H1 (cell line): Measurements from ENCODE around the gene AARSD1. TPM values are rescaled to one million over a fixed set of nuclear protein-coding genes. Genes with fewer than 3 reads are reported as not detected.

Source experiments
- CTCF ChIA-PET: fragments of 300-600 bp; sonication (Branson Sonifier 250); formaldehyde crosslinking; loops from one replicate; lab custom pipeline; 2021; ENCODE audit not compliant: partially characterized antibody; lab: Charles Lee
- POLR2A ChIA-PET: fragments of 300-600 bp; sonication (Branson Sonifier 250); formaldehyde crosslinking; loops from one replicate; lab custom pipeline; 2021; ENCODE audit warnings: inconsistent platforms; ENCODE audit not compliant: partially characterized antibody; lab: Charles Lee
- DNase-seq, 2 experiments: peaks; one replicate each; pipeline versions ENCODE4 v3.0.0 to v3.0.0-alpha.2; 2010 to 2022; ENCODE audit warnings: low spot score in 2 of 2, low read depth in 1 of 2, mixed read lengths in 1 of 2
- FAIRE-seq: peaks from 2 replicates; lab custom pipeline; 2011; peaks lifted over from hg19 to GRCh38; lab: Jason Lieb, UNC
- H2AFZ ChIP-seq: 2 replicates; pipeline ENCODE4 v1.8.1; 2012; ENCODE audit warnings: low read length, inconsistent platforms
- H2AK5ac ChIP-seq: 2 replicates; pipeline ENCODE4 v1.6.1; 2013; ENCODE audit warnings: low read depth, low read length
- H2BK120ac ChIP-seq: replicated peaks from 2 replicates; pipeline ENCODE3; 2013; ENCODE audit warnings: low read depth, low read length, inconsistent platforms
- H2BK12ac ChIP-seq: 2 replicates; pipeline ENCODE4 v1.6.1; 2013; ENCODE audit warnings: low read depth, low read length
- H2BK15ac ChIP-seq: 2 replicates; pipeline ENCODE4 v1.6.1; 2013; ENCODE audit warnings: low read length
- H2BK20ac ChIP-seq: 2 replicates; pipeline ENCODE4 v1.6.1; 2013; ENCODE audit warnings: low read length
- H2BK5ac ChIP-seq: 2 replicates; pipeline ENCODE4 v1.6.1; 2013; ENCODE audit warnings: low read depth, low read length
- H3K14ac ChIP-seq: 2 replicates; pipeline ENCODE4 v1.6.1; 2013; ENCODE audit warnings: inconsistent platforms; ENCODE audit not compliant: insufficient read length
- H3K18ac ChIP-seq: 2 replicates; pipeline ENCODE4 v1.6.1; 2013; ENCODE audit warnings: low read length; ENCODE audit errors: extremely low read depth
- H3K23ac ChIP-seq: 2 replicates; pipeline ENCODE4 v1.6.1; 2013; ENCODE audit warnings: inconsistent platforms; ENCODE audit not compliant: insufficient read length
- H3K23me2 ChIP-seq: 2 replicates; pipeline ENCODE4 v1.6.1; 2013; ENCODE audit warnings: low read depth, low read length
- H3K27ac ChIP-seq: 2 replicates; pipeline ENCODE4 v1.6.1; 2011; ENCODE audit warnings: low read depth, low read length, inconsistent platforms
- H3K27me3 ChIP-seq, 4 experiments: replicated peaks in 1 of 4; 1 replicate in 1 of 4; 2 replicates in 3 of 4; pipeline versions ENCODE4 v1.6.1 to v1.8.1; 2011 to 2013; ENCODE audit warnings: low read length in 3 of 4, mild to moderate bottlenecking in 3 of 4, inconsistent platforms in 2 of 4, mixed read lengths in 2 of 4, moderate library complexity in 1 of 4; ENCODE audit not compliant: control insufficient read depth in 3 of 4, insufficient read depth in 3 of 4; ENCODE audit errors: extremely low read depth in 1 of 4
- H3K36me3 ChIP-seq, 4 experiments: 2 replicates each; pipeline versions ENCODE4 v1.6.1 to v1.8.1; 2011 to 2013; ENCODE audit warnings: mild to moderate bottlenecking in 4 of 4, low read length in 3 of 4, moderate library complexity in 2 of 4, control low read depth in 1 of 4, inconsistent platforms in 1 of 4; ENCODE audit not compliant: insufficient read depth in 4 of 4, control insufficient read depth in 2 of 4
- H3K4ac ChIP-seq: replicated peaks from 2 replicates; pipeline ENCODE3; 2013; ENCODE audit warnings: low read length, low read depth, mixed read lengths, inconsistent platforms; ENCODE audit not compliant: insufficient read length
- H3K4me1 ChIP-seq, 4 experiments: replicated peaks in 1 of 4; 1 replicate in 1 of 4; 2 replicates in 3 of 4; pipeline versions ENCODE4 v1.6.1 to v1.8.1; 2011 to 2013; ENCODE audit warnings: low read length in 3 of 4, inconsistent platforms in 2 of 4, mixed read lengths in 1 of 4; ENCODE audit not compliant: insufficient read depth in 4 of 4, control insufficient read depth in 3 of 4
- H3K4me2 ChIP-seq, 2 experiments: 2 replicates each; pipeline versions ENCODE4 v1.6.1 to v1.8.1; 2011 to 2013; ENCODE audit warnings: low read depth in 2 of 2, low read length in 2 of 2, control low read depth in 1 of 2, inconsistent platforms in 1 of 2, mild to moderate bottlenecking in 1 of 2; ENCODE audit not compliant: insufficient read depth in 1 of 2
- H3K4me3 ChIP-seq, 4 experiments: fragments of 200-600, 300-600 bp in 1 of 4; sonication (generic), shearing (Covaris generic), sonication (Bioruptor Twin) in 1 of 4; 2 replicates each; pipeline versions ENCODE4 v1.5.1 to v1.8.1; 2011 to 2016; ENCODE audit warnings: low read length in 4 of 4, low read depth in 3 of 4, control low read depth in 2 of 4, inconsistent platforms in 2 of 4, mild to moderate bottlenecking in 2 of 4, mixed read lengths in 1 of 4, moderate library complexity in 1 of 4; ENCODE audit not compliant: insufficient read depth in 2 of 4; ENCODE audit errors: extremely low read depth in 1 of 4
- H3K56ac ChIP-seq: replicated peaks from 2 replicates; pipeline ENCODE3; 2013; ENCODE audit warnings: low read depth, mild to moderate bottlenecking, mixed read lengths, low read length, inconsistent platforms; ENCODE audit not compliant: insufficient read length
- H3K79me1 ChIP-seq: 2 replicates; pipeline ENCODE4 v1.6.1; 2013; ENCODE audit warnings: low read depth, low read length, control low read depth
- H3K79me2 ChIP-seq, 2 experiments: 2 replicates each; pipeline versions ENCODE4 v1.6.1 to v1.8.1; 2012 to 2013; ENCODE audit warnings: low read length in 2 of 2, mild to moderate bottlenecking in 2 of 2, inconsistent platforms in 1 of 2; ENCODE audit not compliant: insufficient read depth in 2 of 2, control insufficient read depth in 1 of 2
- H3K9ac ChIP-seq, 4 experiments: replicated peaks in 1 of 4; 1 replicate in 1 of 4; 2 replicates in 3 of 4; pipeline versions ENCODE4 v1.6.1 to v1.8.1; 2011 to 2013; ENCODE audit warnings: low read depth in 3 of 4, low read length in 3 of 4, control low read depth in 2 of 4, mild to moderate bottlenecking in 2 of 4, moderate library complexity in 2 of 4, inconsistent platforms in 1 of 4; ENCODE audit errors: extremely low read depth in 1 of 4
- H3K9me3 ChIP-seq, 2 experiments: 2 replicates each; pipeline versions ENCODE4 v1.6.1 to v1.8.1; 2012 to 2013; ENCODE audit warnings: mild to moderate bottlenecking in 2 of 2, moderate library complexity in 2 of 2, control low read depth in 1 of 2, inconsistent platforms in 1 of 2, low read depth in 1 of 2, low read length in 1 of 2, mixed read lengths in 1 of 2; ENCODE audit not compliant: insufficient read depth in 2 of 2
- H4K20me1 ChIP-seq, 2 experiments: replicated peaks in 1 of 2; 2 replicates each; pipeline versions ENCODE3 to v1.8.1; 2011 to 2013; ENCODE audit warnings: inconsistent platforms in 2 of 2, low read length in 2 of 2, mild to moderate bottlenecking in 1 of 2; ENCODE audit not compliant: insufficient read depth in 2 of 2, control insufficient read depth in 1 of 2
- H4K5ac ChIP-seq: 2 replicates; pipeline ENCODE4 v1.6.1; 2013; ENCODE audit warnings: low read length, low read depth, mixed read lengths, inconsistent platforms; ENCODE audit not compliant: insufficient read length
- H4K8ac ChIP-seq: 2 replicates; pipeline ENCODE4 v1.8.0; 2013; ENCODE audit warnings: mild to moderate bottlenecking, moderate library complexity, low read length, inconsistent platforms; ENCODE audit not compliant: insufficient read depth; ENCODE audit errors: extremely low read depth
- H4K91ac ChIP-seq: replicated peaks from 2 replicates; pipeline ENCODE3; 2013; ENCODE audit warnings: low read length, mixed read lengths, inconsistent platforms; ENCODE audit not compliant: insufficient read length
- BCL11A ChIP-seq, 2 experiments: IDR thresholded peaks; one replicate each; pipeline ENCODE4 v1.6.1; 2011; ENCODE audit warnings: low read depth in 2 of 2, low read length in 2 of 2, mild to moderate bottlenecking in 2 of 2
- GTF2F1 ChIP-seq: IDR thresholded peaks from 2 replicates; pipeline ENCODE4 v1.6.1; 2012; ENCODE audit warnings: low read depth, low read length, improper control_type of control experiment, borderline replicate concordance
- WGBS, 2 experiments: shearing (Covaris generic) in 1 of 2; methylation state at CpG; one replicate each; pipeline versions ENCODE4 v1.1.6 to v1.1.7; 2013 to 2015; ENCODE audit warnings: low lambda C conversion rate in 2 of 2, mixed read lengths in 2 of 2, inconsistent platforms in 1 of 2, low coverage in 1 of 2, missing lambda C conversion rate in 1 of 2; ENCODE audit not compliant: insufficient replicate concordance in 2 of 2, insufficient coverage in 1 of 2, insufficient read length in 1 of 2; ENCODE audit errors: extremely low coverage in 1 of 2, missing lambda C conversion rate in 1 of 2; 5-methylcytosine and 5-hydroxymethylcytosine counted together
- polyA plus RNA-seq, 7 experiments: library from polyadenylated mRNA; depleted of rRNA in 3 of 7; stranded (reverse) in 5 of 7; unstranded in 2 of 7; fragments of >200 nt in 5 of 7; fragments of 200-250 nt in 2 of 7; gene quantifications; 1 replicate in 5 of 7; 2 replicates in 1 of 7; 4 replicates in 1 of 7; pipeline versions ENCODE4 v1.2.1 to v1.2.3, GENCODE V29; 2011 to 2013; ENCODE audit warnings: missing spikeins in 2 of 7, mixed read lengths in 2 of 7
- total RNA-seq: library from RNA; stranded (reverse); fragmentation: NEBNext Ultra II Directional; extraction: Animal tissue kit (Norgen Biotek cat#: 25700); gene quantifications from 2 replicates; pipeline ENCODE4 v1.2.1, GENCODE V29; 2021

The AARSD1 gene
- total and polyA plus RNA-seq, 2 of the 8 experiments (the other 6 are each of a cell fraction or from before 2014, with no cell fraction given), result 51.5 to 58.8 TPM

- Histone ChIP-seq H2AK5ac (no peak overlapping the region), H2AFZ (no peak overlapping the region), H4K8ac (no peak overlapping the region), H2BK5ac (no peak overlapping the region), H4K91ac (no peak overlapping the region), H2BK120ac (no peak overlapping the region), H3K79me2 (no peaks in the 10 kb centered on the region), H3K4ac (no peak overlapping the region), H3K18ac (no peak overlapping the region), H3K23ac (no peak overlapping the region), H4K20me1 (no peaks in the 10 kb centered on the region), H3K4me2 (no peak overlapping the region), H2BK20ac (0 out of 2 replicates have a peak overlapping the region, but pooled peaks have one; percentile 48), H4K5ac (no peak overlapping the region), H3K23me2 (no peaks in the 10 kb centered on the region), H3K14ac (no peak overlapping the region), H3K56ac (no peak overlapping the region), H3K27me3 (no peaks in the 10 kb centered on the region), H3K79me1 (no peaks in the 10 kb centered on the region), H3K9ac (no peak overlapping the region), H2BK15ac (peak overlapping the region; percentile 61; the same call in 1 of the 2 replicates), H3K36me3 (no peaks in the 10 kb centered on the region), H3K9me3 (no peaks in the 10 kb centered on the region), H2BK12ac (no peak overlapping the region), H3K27ac (no peak overlapping the region), H3K4me3 (no peak overlapping the region), H3K4me1 (no peaks in the 10 kb centered on the region; a peak in 1 of 7 replicates)
- ChIA-PET POLR2A (interaction anchor here (0.5 to 0.6 kb wide), 2 partner anchors 28 to 309 kb away, joined by 3 read pairs; no protein-coding TSS in a partner anchor), CTCF (interaction anchor here (0.7 to 0.8 kb wide), 2 partner anchors 11 to 20 kb away, joined by 3 to 4 read pairs; no protein-coding TSS in a partner anchor)
- DNase-seq (no peak), FAIRE-seq (no peak)
- 86% methylated on average over 7 of the region's 7 CpGs; no CpG with 5 or more reads in 1 of the 2 experiments for WGBS, 2 experiments
- no peak for TF ChIP-seq BCL11A (IDR thresholded peaks at IDR 0.05; ENCODE audit: low read depth in 2 of 2, low read length in 2 of 2)
- no peak for TF ChIP-seq GTF2F1
Measured at GRCh38 chr17:42908872-42909700, 55.2 kb downstream of the AARSD1 start.
